Measurements from ENCODE around the gene SPO11.
A peak's percentile ranks its signal among the peaks of the same experiment; 100 is the strongest.

Gene SPO11

GRCh38 chr20:57312138-57312537 is 17.5 kb upstream of the SPO11 start:
- no peak for DNase-seq

GRCh38 chr20:57313230-57313629 is 16.4 kb upstream of the SPO11 start:
- DNase-seq: peak; percentile 23

GRCh38 chr20:57313951-57314350 is 15.7 kb upstream of the SPO11 start:
- no peak for DNase-seq

- no peak for DNase-seq
Observed at GRCh38 chr20:57315083-57315975, 14.3 kb upstream of the SPO11 start.

GRCh38 chr20:57315976-57316480 is 13.6 kb upstream of the SPO11 start:
- no peak for DNase-seq

- no peak for DNase-seq
Observed at GRCh38 chr20:57316795-57317201, 12.8 kb upstream of the SPO11 start.

GRCh38 chr20:57317316-57317788 is 12.3 kb upstream of the SPO11 start:
- DNase-seq: no peak

- DNase-seq: no peak
Observed at GRCh38 chr20:57317789-57318371, 11.7 kb upstream of the SPO11 start.

GRCh38 chr20:57319584-57319983 is 10.0 kb upstream of the SPO11 start:
- no peak for DNase-seq

GRCh38 chr20:57320358-57320757 is 9.2 kb upstream of the SPO11 start:
- DNase-seq: no peak

GRCh38 chr20:57321142-57321541 is 8.5 kb upstream of the SPO11 start:
- no peak for DNase-seq

GRCh38 chr20:57322476-57322875 is 7.1 kb upstream of the SPO11 start:
- no peak for DNase-seq

- DNase-seq: peak; percentile 86
Observed at GRCh38 chr20:57323034-57323433, 6.6 kb upstream of the SPO11 start.

GRCh38 chr20:57325632-57326356 is 3.8 kb upstream of the SPO11 start:
- DNase-seq: no peak

- DNase-seq: peak; percentile 99
Observed at GRCh38 chr20:57326667-57327455, 2.7 kb upstream of the SPO11 start.

- no peak for DNase-seq
Observed at GRCh38 chr20:57327820-57328219, 1.8 kb upstream of the SPO11 start.

GRCh38 chr20:57330998-57331397 is 1.4 kb downstream of the SPO11 start:
- no peak for DNase-seq

- no peak for DNase-seq
Observed at GRCh38 chr20:57332105-57333089, 2.8 kb downstream of the SPO11 start.

- no peak for DNase-seq
Observed at GRCh38 chr20:57335392-57335791, 5.8 kb downstream of the SPO11 start.

GRCh38 chr20:57341663-57342062 is 12.1 kb downstream of the SPO11 start:
- DNase-seq: no peak

GRCh38 chr20:57342829-57343228 is 13.2 kb downstream of the SPO11 start:
- DNase-seq: no peak
